Muscle layer of duodenum (tissue), 2 donors: Measurements from ENCODE around the gene PLD2.
"Not testable (repeated sequence)": the region's sequence is repeated elsewhere in the genome, so short reads cannot be mapped to it uniquely, and the experiment has no call there.

Experiments used
- H3K27ac ChIP-seq: one replicate; pipeline ENCODE4 v1.7.0; 2013; ENCODE audit warnings: mild to moderate bottlenecking, low read length
- H3K27me3 ChIP-seq: one replicate; pipeline ENCODE4 v1.7.0; 2013; ENCODE audit warnings: low read depth, mild to moderate bottlenecking, control low read depth, low read length
- H3K36me3 ChIP-seq, 2 donors: one replicate each; pipeline ENCODE4 v1.7.0; 2013; ENCODE audit warnings: low read length in 2 of 2, control low read depth in 1 of 2, mild to moderate bottlenecking in 1 of 2; ENCODE audit not compliant: insufficient read depth in 2 of 2, control insufficient read depth in 1 of 2
- H3K4me1 ChIP-seq, 2 donors: one replicate each; pipeline ENCODE4 v1.7.0; 2013; ENCODE audit warnings: low read length in 2 of 2, mild to moderate bottlenecking in 2 of 2, control low read depth in 1 of 2, moderate library complexity in 1 of 2; ENCODE audit not compliant: insufficient read depth in 2 of 2, control insufficient read depth in 1 of 2
- H3K4me3 ChIP-seq, 2 donors: one replicate each; pipeline ENCODE4 v1.7.0; 2013; ENCODE audit warnings: low read length in 2 of 2, low read depth in 1 of 2, mild to moderate bottlenecking in 1 of 2
- H3K9me3 ChIP-seq, 2 donors: one replicate each; pipeline ENCODE4 v1.7.0; 2013; ENCODE audit warnings: low read length in 2 of 2, control low read depth in 1 of 2, mild to moderate bottlenecking in 1 of 2; ENCODE audit not compliant: control insufficient read depth in 1 of 2
- donor health status: healthy.

Gene PLD2

DNA sequence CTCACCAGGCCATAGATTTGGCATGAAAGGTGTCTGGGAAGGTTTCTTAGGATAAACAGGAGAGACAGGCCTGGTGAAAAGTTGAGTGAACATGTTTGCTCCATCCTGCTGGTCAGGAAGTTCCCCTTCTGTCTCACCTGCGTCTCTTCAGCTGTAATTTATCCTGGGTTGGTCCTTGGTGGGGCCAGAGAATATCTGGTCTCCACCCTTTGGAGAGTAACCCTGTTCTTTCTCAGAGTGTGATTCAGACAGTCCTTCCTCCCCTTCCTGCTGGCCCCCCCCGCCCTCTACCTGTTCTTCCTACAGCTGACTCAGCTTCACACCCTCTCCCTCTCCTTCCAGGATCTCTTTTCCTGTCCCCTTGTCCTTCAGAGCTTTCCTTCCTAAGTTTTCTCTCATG, 43.3 kb downstream of the PLD2 start:
- no peaks in the 10 kb centered on the region for H3K27me3 ChIP-seq
- H3K4me3 ChIP-seq: no peak overlapping the region
- peaks cover 0 to 7% of the 10 kb centered on the region in 2 donors for H3K4me1 ChIP-seq
- no peaks in the 10 kb centered on the region for H3K9me3 ChIP-seq
- H3K36me3 ChIP-seq: peaks cover 0 to 2% of the 10 kb centered on the region in 2 donors
- H3K27ac ChIP-seq: no peak overlapping the region

GRCh38 chr17:4851084-4851483, 44.1 kb downstream of the PLD2 start:
- no peaks in the 10 kb centered on the region for H3K27me3 ChIP-seq
- H3K4me1 ChIP-seq: peaks cover 0 to 7% of the 10 kb centered on the region in 2 donors
- H3K27ac ChIP-seq: no peak overlapping the region
- no peaks in the 10 kb centered on the region for H3K9me3 ChIP-seq
- peaks cover 0 to 2% of the 10 kb centered on the region in 2 donors for H3K36me3 ChIP-seq
- no peak overlapping the region for H3K4me3 ChIP-seq

GRCh38 chr17:4852567-4853207, 45.7 kb downstream of the PLD2 start:
- H3K4me3 ChIP-seq: no peak overlapping the region
- H3K4me1 ChIP-seq: peaks cover 0 to 11% of the 10 kb centered on the region in 2 donors
- H3K9me3 ChIP-seq: no peaks in the 10 kb centered on the region
- H3K27me3 ChIP-seq: no peaks in the 10 kb centered on the region
- no peak overlapping the region for H3K27ac ChIP-seq
- H3K36me3 ChIP-seq: no peaks in the 10 kb centered on the region

- Histone ChIP-seq H3K36me3 (no peaks in the 10 kb centered on the region), H3K27me3 (no peaks in the 10 kb centered on the region), H3K27ac (no peak overlapping the region), H3K4me3 (no peak overlapping the region), H3K9me3 (no peaks in the 10 kb centered on the region), H3K4me1 (peaks cover 0 to 16% of the 10 kb centered on the region in 2 donors)
Measured at GRCh38 chr17:4853208-4853671, 46.3 kb downstream of the PLD2 start.

DNA sequence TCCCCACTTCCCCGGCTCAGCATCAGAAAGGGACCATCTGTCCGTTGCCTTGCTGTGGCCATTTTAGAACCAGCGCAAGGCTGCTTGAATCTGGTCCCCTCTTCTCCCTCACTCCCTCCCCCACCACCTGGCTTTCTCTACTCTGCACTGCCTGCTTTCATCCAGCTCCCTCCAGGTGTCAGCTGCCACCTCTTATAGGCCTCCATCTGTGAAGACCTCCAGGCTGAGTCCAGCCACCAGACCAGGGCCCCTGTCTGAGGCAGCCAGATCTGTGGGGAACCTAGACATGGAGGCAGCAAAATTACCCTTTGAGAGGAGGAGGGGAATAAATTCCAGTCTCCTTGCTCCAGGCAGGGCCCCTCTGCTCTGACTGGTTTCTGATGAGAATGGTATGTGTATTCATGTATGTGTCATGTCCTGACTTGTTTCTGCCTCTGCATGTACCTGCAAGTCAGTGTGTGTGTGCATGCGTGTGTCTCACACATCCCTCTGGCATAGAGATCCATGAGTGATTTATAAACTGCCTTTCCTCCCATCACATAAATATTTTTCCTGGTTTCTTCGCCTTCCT, 47.2 kb downstream of the PLD2 start:
- no peak overlapping the region for H3K4me3 ChIP-seq
- no peaks in the 10 kb centered on the region for H3K9me3 ChIP-seq
- no peaks in the 10 kb centered on the region for H3K27me3 ChIP-seq
- no peak overlapping the region for H3K27ac ChIP-seq
- no peaks in the 10 kb centered on the region for H3K36me3 ChIP-seq
- peaks cover 7 to 24% of the 10 kb centered on the region in 2 donors for H3K4me1 ChIP-seq

DNA sequence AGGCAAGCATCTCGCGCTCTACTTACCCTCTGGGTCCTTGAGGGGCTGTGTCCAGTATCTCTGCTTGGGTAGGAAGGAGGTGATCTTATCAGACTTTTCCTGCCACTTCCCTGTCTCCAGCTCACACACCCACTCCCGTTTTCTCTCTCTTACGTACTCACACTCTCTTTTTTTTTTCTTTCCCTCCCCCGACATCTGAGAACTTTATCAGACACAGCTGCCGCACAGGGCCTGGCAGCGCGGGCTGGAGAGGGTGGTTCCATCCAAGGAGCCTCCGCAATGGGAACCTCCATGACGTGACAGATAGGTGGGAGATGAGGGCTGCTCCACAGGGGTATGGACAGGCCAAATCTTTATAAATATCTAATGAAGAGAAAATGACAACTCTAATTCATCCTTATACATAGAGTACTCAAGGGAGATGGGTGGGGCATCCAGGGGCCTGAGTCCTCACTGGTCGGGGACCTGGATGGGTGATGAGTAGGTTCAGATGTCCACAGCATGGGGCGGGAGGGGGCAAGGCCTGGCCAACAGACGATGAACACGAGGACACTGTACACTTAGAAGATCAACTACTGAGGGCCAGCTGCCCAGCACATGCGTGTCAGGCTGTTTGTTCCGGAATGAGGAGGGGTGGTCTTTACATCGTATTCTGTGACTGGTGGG, 49.5 kb downstream of the PLD2 start:
- H3K4me1 ChIP-seq: peaks cover 7 to 28% of the 10 kb centered on the region in 2 donors
- H3K4me3 ChIP-seq: no peak overlapping the region
- H3K27ac ChIP-seq: no peak overlapping the region

DNA sequence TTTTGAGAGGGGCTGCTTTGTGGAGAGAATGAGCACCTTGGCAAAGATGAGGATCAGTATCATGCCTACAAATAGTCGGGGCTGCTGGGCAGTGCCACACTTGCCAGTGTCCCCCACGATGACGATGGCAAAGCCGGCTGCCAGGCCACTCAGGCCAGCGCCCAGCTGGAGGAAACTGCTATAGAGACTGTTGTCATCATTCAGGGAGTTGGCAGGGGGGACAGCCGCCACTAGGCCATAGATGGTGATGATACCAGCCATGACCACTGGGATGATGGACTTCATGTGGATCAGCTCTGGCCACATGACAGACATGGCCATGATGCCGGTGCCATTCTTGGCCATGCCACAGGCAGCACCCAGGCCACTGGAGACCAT, 50.0 kb downstream of the PLD2 start:
- H3K36me3 ChIP-seq: peaks cover 0 to 5% of the 10 kb centered on the region in 2 donors
- no peak overlapping the region for H3K27ac ChIP-seq
- no peaks in the 10 kb centered on the region for H3K9me3 ChIP-seq
- no peaks in the 10 kb centered on the region for H3K27me3 ChIP-seq
- peaks cover 7 to 28% of the 10 kb centered on the region in 2 donors for H3K4me1 ChIP-seq
- no peak overlapping the region for H3K4me3 ChIP-seq

More for the DNA sequence above, 49.5 kb downstream of the PLD2 start:
- H3K9me3 ChIP-seq: no peaks in the 10 kb centered on the region
- H3K27me3 ChIP-seq: no peaks in the 10 kb centered on the region
- H3K36me3 ChIP-seq: peaks cover 0 to 5% of the 10 kb centered on the region in 2 donors

DNA sequence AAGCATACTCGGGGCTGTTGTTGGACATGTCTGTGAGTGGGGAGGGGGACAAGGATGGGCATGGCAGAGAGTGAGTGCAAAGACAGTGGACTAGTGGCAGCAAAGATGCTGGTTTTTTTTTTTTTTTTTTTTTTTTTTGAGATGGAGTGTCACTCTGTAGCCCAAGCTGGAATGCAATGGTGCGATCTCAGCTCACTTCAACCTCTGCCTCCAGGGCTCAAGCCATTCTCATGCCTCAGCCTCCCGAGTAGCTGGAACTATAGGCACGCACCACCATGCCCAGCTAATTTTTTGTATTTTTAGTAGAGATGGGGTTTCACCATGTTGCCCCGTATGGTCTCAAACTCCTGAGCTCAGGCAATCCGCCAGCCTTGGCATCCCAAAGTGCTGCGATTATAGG, 50.4 kb downstream of the PLD2 start:
- H3K36me3 ChIP-seq, H3K27me3 ChIP-seq, H3K27ac ChIP-seq, H3K4me3 ChIP-seq, H3K9me3 ChIP-seq: not testable (repeated sequence)
- peaks cover 7 to 25% of the 10 kb centered on the region in 2 donors for H3K4me1 ChIP-seq

- Histone ChIP-seq H3K4me3 (peak overlapping the region in 1 of 2 donors; percentile 2), H3K9me3 (no peaks in the 10 kb centered on the region), H3K36me3 (peaks cover 0 to 5% of the 10 kb centered on the region in 2 donors), H3K27me3 (no peaks in the 10 kb centered on the region), H3K27ac (peak overlapping the region; percentile 4), H3K4me1 (peaks cover 7 to 22% of the 10 kb centered on the region in 2 donors)
Measured at GRCh38 chr17:4858068-4858881, 51.3 kb downstream of the PLD2 start.

DNA sequence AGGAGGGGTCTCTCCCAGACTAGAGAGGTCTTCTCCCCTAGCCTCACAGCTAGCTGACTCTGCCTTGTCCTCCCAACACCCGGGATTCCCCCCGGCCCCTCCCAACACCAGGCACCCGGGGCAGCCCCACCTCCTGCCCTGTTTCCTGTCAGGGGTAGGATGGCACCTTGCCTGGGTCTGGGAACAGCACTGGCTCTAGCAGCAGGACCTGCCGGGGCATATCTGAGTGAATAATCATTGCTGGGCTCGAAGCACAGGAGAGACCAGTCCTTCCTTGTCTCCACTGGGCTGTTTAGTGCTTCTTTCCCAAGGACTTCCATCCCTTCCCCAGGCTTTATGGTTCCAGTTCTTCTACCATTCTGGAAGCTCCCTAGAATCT, 51.9 kb downstream of the PLD2 start:
- no peaks in the 10 kb centered on the region for H3K9me3 ChIP-seq
- no peaks in the 10 kb centered on the region for H3K27me3 ChIP-seq
- H3K4me1 ChIP-seq: peaks cover 7 to 22% of the 10 kb centered on the region in 2 donors
- peaks cover 0 to 5% of the 10 kb centered on the region in 2 donors for H3K36me3 ChIP-seq
- no peak overlapping the region for H3K27ac ChIP-seq
- H3K4me3 ChIP-seq: peak overlapping the region in 1 of 2 donors; percentile 2
